C1 segment of cervical spinal cord (tissue), 14 donors: ENCODE data around the gene HMOX2.
A peak's percentile ranks its signal among the peaks of the same experiment; 100 is the strongest.

Experiments
- DNase-seq, 14 donors: peaks; one replicate each; lab custom pipeline; 2025; lab: John Stamatoyannopoulos, UW

HMOX2 gene

DNA sequence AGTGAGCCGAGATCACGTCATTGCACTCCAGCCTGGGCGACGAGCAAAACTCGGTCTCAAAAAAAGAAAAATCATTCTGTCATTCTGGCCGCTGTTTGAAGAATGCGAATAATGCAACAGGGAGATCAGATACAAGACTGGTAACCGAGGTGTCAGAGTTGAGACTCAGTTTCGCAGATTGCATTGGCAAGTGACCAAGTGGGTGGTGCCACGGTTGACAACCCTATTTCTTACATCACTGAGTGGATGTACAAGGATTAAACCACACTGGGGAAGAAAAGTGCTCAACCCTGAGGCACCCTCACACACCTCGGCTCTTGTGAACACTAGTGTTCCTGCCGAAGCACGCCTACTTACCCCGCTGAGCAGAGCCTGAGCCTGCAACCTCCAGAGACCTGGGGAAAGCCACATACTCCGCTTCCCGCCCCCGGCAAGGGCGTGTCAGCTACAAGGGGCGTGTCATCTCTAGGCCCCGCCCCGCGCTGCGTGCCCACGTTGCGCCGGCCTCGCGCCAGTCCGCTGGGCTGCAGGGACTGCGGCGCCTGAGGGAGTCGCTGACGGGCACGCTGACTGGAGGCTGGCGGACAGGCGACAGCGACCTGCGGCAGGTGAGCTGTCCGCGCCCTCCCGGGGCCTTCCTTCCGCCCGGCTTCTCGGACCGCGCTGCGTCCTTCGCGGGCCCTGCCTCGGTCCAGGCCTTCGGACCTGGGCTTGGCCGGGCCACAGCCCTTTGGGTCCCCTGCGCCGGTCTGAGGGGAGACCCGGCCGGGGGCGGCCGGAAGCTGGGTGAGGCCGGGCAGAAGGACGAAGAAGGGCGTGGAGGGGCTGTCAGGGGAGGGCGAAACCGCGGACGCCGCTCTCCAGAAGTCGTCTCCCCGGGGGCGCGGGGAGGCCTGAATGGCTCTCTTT is at the start of gene HMOX2:
TSS of gene HMOX2 (plus strand) at position 519 of the 909 bp plus-strand sequence. CDS start 29,127 bp downstream, outside the sequence.
- DNase-seq = peak; percentile 44 to 91 (median 86)

DNA sequence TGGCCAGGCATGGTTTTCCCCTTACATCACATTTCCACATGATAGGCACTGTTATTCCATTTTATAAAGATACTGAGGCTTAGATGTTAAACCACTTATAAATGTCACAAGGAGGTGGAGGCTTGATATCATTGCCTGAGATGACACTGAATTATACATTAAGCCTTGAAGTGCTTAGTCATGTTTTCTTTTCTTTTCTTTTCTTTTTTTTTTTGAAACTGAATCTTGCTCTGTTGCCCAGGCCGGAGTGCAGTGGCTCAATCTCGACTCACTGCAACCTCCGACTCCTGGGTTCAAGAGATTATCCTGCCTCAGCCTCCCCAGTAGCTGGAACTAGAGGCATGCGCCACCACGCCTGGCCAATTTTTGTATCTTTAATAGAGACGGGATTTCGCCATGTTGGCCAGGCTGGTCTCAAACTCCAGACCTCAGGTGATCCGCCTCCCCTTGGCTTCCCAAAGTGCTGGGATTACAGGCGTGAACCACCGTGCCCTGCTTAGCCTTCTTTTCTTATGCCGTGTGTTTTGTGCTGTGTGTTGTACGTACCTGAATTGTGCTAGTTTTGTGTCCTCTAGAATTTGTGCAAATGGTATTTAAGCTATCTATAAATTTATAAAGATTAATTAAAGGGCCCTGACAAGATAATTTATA is 49.4 kb upstream of the HMOX2 start:
- DNase-seq = no peak

DNA sequence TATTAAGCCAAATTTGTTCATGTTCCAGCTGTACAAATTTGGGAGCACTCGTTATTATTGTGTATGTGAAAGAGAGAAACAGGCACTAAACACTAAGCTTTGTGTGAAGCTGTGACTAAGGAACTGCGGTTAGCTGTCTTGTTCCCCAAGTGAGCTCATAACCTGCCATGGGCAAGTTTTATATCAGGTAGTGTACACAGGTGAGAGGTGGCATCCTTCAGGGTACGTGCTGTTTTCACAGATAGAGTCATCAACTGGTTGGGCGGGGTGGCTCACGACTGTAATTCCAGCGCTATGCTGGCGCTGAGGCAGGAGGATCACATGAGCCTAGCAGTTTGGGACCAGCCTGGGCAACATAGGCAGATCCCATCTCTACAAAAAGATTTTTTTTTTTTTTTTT is 47.7 kb upstream of the HMOX2 start:
- DNase-seq = no peak

GRCh38 chr16:4431023-4431422 is 45.2 kb upstream of the HMOX2 start:
- no peak for DNase-seq

GRCh38 chr16:4433228-4433627 is 43.0 kb upstream of the HMOX2 start:
- no peak for DNase-seq

DNA sequence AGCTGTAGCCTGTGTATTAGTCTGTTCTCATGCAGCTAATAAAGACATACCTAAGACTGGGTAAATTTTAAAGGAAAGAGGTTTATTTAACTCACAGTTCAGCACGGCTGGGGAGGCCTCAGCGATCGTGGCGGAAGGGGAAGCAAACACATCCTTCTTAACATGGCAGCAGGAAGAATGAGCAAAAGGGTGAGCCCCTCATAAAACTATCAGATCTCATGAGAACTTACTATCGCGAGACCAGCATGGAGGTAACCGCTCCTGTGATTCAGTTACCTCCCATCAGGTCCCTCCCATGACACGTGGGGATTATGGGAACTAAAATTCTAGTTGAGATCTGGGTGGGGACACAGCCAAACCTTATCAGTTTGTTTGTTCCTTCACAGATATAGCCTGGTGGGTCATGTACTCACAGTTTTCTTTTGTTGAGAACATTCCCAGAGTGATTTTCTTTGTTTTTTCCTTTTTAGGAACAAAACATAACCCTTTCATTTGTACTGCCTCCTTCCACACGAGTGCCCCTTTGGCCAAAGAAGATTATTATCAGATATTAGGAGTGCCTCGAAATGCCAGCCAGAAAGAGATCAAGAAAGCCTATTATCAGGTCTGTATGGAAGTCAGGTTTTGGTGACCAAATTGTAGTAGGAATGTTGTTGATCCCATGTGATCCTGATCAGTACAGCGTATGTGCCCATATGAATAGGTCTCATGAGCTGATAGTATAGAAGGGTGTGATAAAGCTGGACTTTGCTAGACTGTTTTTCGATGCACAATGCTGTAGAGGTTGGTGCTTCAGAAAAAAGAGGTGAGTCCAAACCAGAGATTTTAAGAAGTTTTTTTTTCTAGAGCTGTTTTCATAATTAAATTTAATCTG is 42.0 kb upstream of the HMOX2 start:
- no peak for DNase-seq

DNA sequence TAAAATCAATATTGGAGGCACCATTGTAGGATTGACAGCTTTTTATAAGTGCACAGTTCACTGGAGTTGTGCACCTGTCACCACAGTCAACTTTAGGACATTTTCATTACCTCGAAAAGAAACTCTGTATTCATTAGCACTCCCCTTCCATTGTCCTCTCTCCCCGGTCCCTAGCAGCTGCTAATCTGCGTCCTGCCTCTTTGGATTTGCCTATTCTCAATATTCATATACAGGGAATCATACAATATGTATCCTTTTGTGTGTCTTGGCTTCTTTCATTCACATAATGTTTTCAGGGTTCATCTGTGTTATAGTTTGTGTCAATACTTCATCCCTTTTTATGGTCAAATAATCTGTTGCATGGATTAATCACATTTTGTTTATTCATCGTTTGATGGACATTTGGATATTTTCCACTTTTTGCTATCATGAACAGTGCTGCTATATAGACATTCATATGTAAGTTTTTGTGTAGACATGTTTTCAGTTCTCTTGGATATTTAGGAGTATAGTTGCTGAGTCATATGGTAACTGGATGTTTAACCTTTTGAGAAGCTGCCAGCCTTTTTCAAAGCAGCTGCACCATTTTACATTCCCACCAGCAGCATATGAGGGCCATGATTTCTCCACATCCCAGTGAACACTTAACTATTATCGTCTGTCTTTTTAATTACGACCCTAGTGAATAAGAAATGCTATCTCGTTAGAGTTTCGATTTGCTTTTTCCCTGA is 40.7 kb upstream of the HMOX2 start:
- no peak for DNase-seq

DNA sequence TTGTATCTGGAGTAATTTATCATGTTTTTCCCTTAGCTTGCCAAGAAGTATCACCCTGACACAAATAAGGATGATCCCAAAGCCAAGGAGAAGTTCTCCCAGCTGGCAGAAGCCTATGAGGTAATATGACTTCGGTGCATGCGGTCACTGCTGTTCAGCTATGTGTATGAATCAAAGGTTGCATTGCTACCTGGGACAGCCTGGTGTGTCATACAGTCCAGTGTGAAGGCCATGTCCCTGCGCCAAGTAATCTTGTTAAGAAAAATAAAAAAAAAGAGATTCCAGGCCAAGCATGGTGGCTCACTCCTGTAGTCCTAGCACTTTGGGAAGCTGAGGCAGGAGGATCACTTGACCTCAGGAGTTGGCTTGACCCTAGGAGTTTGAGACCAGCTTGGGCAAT is 38.8 kb upstream of the HMOX2 start:
- DNase-seq = no peak

- no peak for DNase-seq
Observed at GRCh38 chr16:4442371-4442770, 33.8 kb upstream of the HMOX2 start.

DNA sequence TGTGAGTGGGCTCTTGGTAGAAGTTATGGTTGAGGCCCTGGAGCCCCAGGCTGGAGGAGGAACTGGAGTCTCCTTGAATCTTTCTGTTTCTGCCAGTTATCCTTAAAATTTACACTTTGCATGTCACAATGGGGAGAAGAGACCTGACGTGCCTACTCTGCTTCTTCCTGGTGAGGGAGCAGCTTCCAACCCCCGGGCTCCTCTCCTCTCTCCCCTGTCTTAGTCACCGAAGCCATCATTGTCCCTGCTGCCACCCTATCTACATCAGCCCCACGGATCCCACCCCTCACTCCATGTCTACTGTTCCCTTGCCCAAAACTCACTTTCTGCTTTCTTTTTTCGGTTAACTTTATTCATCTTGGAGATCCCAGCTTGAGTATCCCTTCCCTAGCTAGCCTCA is 32.9 kb upstream of the HMOX2 start:
- no peak for DNase-seq

GRCh38 chr16:4443986-4444385 is 32.2 kb upstream of the HMOX2 start:
- no peak for DNase-seq

- no peak for DNase-seq
Observed at GRCh38 chr16:4450430-4450829, 25.8 kb upstream of the HMOX2 start.

- no peak for DNase-seq
Observed at GRCh38 chr16:4450931-4451519, 25.2 kb upstream of the HMOX2 start.

DNA sequence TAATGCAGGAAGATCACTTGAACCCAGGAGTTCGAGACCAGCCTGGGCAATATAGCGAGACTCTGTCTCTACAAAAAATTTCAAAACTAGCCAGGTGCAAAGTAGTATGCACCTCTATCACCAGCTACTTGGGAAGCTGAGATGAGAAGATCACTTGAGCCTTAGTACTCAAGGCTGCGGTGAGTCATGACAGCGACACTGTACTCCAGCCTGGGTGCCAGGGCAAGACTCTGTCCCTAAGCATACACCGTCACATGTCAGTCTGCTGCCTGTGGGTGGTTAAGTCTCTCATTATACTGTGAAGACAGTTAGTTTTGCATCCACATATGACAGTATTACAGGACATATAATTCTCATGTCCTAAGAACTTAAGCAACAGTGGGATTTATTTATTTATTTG is 23.5 kb upstream of the HMOX2 start:
- no peak for DNase-seq

DNA sequence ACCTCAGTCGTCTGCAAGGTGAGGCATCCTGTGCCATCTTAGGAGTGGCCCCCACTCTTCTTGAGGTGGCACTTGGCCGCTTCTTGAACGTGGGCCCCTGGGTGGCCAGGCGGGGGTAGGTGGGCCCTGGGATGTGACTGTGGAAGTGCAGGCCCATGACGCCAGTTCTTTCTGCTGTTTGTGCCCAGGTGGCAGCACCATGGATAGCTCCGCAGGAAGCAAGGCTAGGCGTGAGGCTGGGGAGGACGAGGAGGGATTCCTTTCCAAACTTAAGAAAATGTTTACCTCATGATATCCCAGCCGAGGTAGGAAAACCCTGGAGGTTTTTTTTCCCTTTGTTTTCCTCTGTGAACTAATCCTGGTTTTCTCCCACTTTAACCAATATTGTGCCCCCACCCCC is 21.6 kb upstream of the HMOX2 start:
- no peak for DNase-seq

DNA sequence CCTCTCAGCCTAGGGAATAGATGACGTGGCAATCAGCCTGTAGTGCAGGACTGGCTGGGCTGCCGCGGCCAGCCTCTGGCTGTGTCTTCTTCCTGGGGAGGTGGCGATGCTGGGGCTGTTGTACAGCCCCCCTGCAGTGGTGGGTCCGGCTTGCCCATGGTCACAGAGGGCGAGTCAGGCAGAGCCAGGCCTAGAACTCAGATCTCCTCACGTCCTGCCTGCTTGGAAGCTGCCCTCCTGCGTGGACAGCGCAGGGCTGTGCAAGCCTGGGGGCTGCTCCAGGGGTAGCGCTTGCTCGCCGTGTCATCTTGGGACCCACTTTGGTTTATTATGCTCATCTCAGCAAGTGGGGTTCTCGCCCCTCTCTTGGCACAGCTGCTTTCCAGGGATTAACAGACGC is 21.1 kb upstream of the HMOX2 start:
- DNase-seq = no peak

DNA sequence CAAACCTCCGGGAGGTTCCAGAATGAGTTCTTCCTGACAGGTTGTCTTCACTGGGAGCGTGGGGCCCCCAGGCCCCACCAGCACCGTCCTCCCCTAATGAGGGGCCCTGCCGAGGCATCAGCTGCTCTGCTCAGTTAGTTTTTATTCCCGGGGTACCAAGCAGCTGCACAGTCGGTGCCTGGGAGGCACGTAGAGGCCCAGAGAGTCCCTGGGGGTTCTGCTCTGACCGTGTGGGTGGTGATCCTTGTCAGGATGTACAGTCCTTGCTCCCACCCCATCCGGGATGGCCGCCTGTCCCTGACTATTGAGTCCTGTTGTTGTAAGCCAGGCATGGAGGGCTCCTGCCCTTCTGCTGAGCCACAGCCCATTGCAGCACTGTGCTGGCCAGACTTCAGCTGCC is 20.2 kb upstream of the HMOX2 start:
- DNase-seq = no peak

GRCh38 chr16:4460936-4461249 is 15.3 kb upstream of the HMOX2 start:
- DNase-seq = no peak

DNA sequence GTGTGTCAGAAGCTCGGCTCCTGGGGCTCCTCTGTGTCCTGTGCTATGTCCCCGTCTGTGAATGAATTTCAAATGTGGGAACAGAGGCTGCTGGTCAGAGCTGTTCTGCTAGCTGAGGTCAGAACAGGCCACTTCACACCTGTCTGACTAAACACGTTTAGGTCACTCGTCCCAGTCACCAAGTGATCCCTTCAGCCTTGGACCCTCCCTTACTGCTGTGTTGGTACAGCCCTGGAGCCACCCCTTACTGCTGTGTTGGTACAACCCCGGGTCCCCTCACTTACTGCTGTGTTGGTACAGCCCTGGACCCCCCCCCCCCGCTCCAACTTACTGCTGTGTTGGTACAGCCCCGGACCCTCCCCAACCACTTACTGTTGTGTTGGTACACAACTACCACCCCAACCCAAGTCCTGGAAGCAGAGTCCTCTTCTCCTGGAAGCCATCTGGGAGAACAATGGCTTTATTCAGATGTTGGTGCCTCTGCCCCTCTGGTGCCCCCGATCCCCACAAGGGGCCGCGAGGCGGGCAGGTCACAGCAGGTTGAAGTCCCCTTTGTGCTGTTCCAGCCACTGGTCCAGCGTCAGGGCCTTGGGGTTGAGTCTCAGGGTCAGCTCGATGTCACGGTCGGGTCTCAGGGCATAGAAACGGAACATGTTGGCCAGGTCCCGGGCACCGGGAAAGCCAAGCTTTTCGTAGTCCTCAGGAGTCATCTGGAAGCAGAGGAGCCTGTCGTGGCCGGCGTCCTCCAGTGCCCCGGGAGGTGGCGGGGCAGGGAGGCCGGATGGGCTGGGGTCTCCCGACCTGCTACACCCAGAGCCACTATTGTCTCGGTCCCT is 14.7 kb upstream of the HMOX2 start:
- DNase-seq = peak in 7 of 14 donors; percentile 3 to 77 (median 31)

DNA sequence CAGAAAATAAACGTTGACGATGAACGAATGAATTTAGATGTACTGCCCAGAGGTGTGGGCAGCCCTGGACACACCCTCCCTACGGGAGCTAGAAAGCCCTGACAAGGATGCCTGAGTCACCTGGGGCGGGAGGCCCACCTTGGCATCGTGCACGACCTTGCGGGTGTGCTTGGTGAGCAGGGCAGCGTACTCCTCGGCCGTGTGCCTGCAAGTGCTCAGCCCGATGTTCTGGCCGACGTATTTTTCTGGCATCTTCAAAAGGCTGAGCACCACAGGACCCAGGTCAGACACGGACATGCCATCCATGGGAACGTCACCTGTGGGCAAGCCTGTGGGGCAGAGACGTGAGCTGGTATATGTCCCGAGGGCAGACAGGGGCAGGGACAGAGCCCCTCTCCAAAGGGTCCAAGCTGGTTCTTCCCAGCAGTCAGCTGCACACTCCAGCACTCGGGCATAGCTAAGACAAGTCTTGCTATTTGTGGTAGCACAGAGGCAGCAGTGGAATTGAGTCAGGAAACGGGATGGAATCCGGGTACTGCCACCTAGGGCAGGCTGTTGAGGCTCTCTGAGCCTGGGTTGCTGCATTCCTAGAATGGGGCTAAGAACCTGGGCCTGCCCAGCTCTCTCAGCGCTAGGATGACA is 12.6 kb upstream of the HMOX2 start:
- DNase-seq = no peak
